SK-N-SH treated with all-trans-retinoic acid at 6 μM for 48 hours (cell line): ENCODE results near the gene FAM209A.

Source experiments
- POU6F1 ChIP-seq: fragments of 250-450 bp; sonication (Bioruptor Pico); IDR thresholded peaks from 2 replicates; pipeline ENCODE4 v1.8.0; 2021; ENCODE audit warnings: low read depth, mild to moderate bottlenecking, moderate library complexity, borderline replicate concordance
- ZFP30 ChIP-seq: fragments of 450-650 bp; formaldehyde crosslinking; IDR thresholded peaks from 2 replicates; pipeline ENCODE4 v1.5.0; 2022; ENCODE audit warnings: mild to moderate bottlenecking, moderate library complexity
- TF ChIP-seq, protein P1 (sequence below): fragments of 250-450 bp; sonication (Bioruptor Pico); IDR thresholded peaks from 2 replicates; pipeline ENCODE4 v1.8.0; 2020; ENCODE audit warnings: mild to moderate bottlenecking, moderate library complexity, borderline replicate concordance

GRCh38 chr20:56518126-56518525 is 6.4 kb upstream of the FAM209A start:
- TF ChIP-seq ZFP30 (CRISPR knock-in tag), result no peak
- TF ChIP-seq, protein P1, sequence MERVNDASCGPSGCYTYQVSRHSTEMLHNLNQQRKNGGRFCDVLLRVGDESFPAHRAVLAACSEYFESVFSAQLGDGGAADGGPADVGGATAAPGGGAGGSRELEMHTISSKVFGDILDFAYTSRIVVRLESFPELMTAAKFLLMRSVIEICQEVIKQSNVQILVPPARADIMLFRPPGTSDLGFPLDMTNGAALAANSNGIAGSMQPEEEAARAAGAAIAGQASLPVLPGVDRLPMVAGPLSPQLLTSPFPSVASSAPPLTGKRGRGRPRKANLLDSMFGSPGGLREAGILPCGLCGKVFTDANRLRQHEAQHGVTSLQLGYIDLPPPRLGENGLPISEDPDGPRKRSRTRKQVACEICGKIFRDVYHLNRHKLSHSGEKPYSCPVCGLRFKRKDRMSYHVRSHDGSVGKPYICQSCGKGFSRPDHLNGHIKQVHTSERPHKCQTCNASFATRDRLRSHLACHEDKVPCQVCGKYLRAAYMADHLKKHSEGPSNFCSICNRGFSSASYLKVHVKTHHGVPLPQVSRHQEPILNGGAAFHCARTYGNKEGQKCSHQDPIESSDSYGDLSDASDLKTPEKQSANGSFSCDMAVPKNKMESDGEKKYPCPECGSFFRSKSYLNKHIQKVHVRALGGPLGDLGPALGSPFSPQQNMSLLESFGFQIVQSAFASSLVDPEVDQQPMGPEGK (CRISPR knock-in tag), result no peak
- no peak for TF ChIP-seq POU6F1 (CRISPR knock-in tag)
